SK-N-SH (cell line): Measurements from ENCODE around the gene SRRM4. TPM values are rescaled to one million over a fixed set of nuclear protein-coding genes. Genes with fewer than 3 reads are reported as not detected.

Experiments used
- CTCF ChIA-PET: fragments of 300-600, 350-600 bp; formaldehyde crosslinking; extraction: SDS; loops from one replicate; lab custom pipeline; 2021; lab: Yijun Ruan, JAX
- POLR2A ChIA-PET: fragments of 350-600 bp; sonication (Branson Sonifier 250); formaldehyde crosslinking; extraction: SDS; loops from one replicate; lab custom pipeline; 2020; ENCODE audit warnings: antibody characterized with exemption, inconsistent platforms; lab: Yijun Ruan, JAX
- DNase-seq: peaks from one replicate; pipeline ENCODE4 v3.0.0; 2012
- H2AFZ ChIP-seq: fragments of 200-600 bp; sonication (generic); 2 replicates; pipeline ENCODE4 v1.8.1; 2016; ENCODE audit warnings: antibody characterized with exemption, mild to moderate bottlenecking, low read depth
- H3F3A ChIP-seq: fragments of 200-600 bp; sonication (generic); replicated peaks from 2 replicates; pipeline ENCODE3; 2016; ENCODE audit warnings: antibody characterized with exemption, mild to moderate bottlenecking; ENCODE audit not compliant: insufficient read depth
- H3K27ac ChIP-seq, 2 experiments: fragments of 200-500 bp in 1 of 2; fragments of 200-600 bp in 1 of 2; sonication (Bioruptor generic) in 1 of 2; sonication (generic), shearing (Covaris generic) in 1 of 2; 2 replicates each; pipeline versions ENCODE4 v1.5.1 to v1.6.1; 2014 to 2016; ENCODE audit warnings: low read depth in 2 of 2, inconsistent platforms in 1 of 2, low read length in 1 of 2, mild to moderate bottlenecking in 1 of 2, mixed read lengths in 1 of 2
- H3K27me3 ChIP-seq: fragments of 200-600 bp; sonication (generic), shearing (Covaris generic); 2 replicates; pipeline ENCODE4 v1.6.1; 2016; ENCODE audit warnings: mixed run types; ENCODE audit not compliant: insufficient read depth
- H3K36me3 ChIP-seq, 2 experiments: fragments of 200-500 bp in 1 of 2; fragments of 200-600 bp in 1 of 2; sonication (Bioruptor generic) in 1 of 2; sonication (generic) in 1 of 2; replicated peaks in 1 of 2; 2 replicates each; pipeline versions ENCODE3 to v1.5.1; 2014 to 2016; ENCODE audit warnings: low read length in 1 of 2, mild to moderate bottlenecking in 1 of 2; ENCODE audit not compliant: insufficient read depth in 2 of 2, control insufficient read depth in 1 of 2
- H3K4me1 ChIP-seq, 2 experiments: fragments of 200-500 bp in 1 of 2; fragments of 200-600 bp in 1 of 2; sonication (Bioruptor generic) in 1 of 2; sonication (generic), shearing (Covaris generic) in 1 of 2; 2 replicates each; pipeline versions ENCODE4 v1.5.1 to v1.6.1; 2014 to 2016; ENCODE audit warnings: low read depth in 1 of 2, low read length in 1 of 2, mixed run types in 1 of 2; ENCODE audit not compliant: insufficient read depth in 2 of 2, control insufficient read depth in 1 of 2
- H3K4me2 ChIP-seq: fragments of 200-600 bp; sonication (generic), shearing (Covaris generic); 2 replicates; pipeline ENCODE4 v1.6.1; 2017; ENCODE audit warnings: mixed run types
- H3K4me3 ChIP-seq, 2 experiments: fragments of 200-500 bp in 1 of 2; fragments of 200-600 bp in 1 of 2; sonication (Bioruptor generic) in 1 of 2; sonication (generic), shearing (Covaris generic) in 1 of 2; 2 replicates each; pipeline versions ENCODE4 v1.5.1 to v1.8.1; 2014 to 2016; ENCODE audit warnings: low read depth in 2 of 2, inconsistent platforms in 1 of 2, low read length in 1 of 2, mild to moderate bottlenecking in 1 of 2, mixed read lengths in 1 of 2, moderate library complexity in 1 of 2
- H3K79me2 ChIP-seq: fragments of 200-600 bp; sonication (generic); 2 replicates; pipeline ENCODE4 v1.8.1; 2017; ENCODE audit warnings: mild to moderate bottlenecking; ENCODE audit not compliant: insufficient read depth
- H3K9ac ChIP-seq: fragments of 200-600 bp; sonication (generic); 2 replicates; pipeline ENCODE4 v1.6.1; 2017; ENCODE audit warnings: mixed run types
- H3K9me2 ChIP-seq: fragments of 200-600 bp; sonication (generic); 2 replicates; pipeline ENCODE4 v1.6.1; 2017; ENCODE audit warnings: mixed run types
- H3K9me3 ChIP-seq: fragments of 200-600 bp; sonication (generic); 2 replicates; pipeline ENCODE4 v1.6.1; 2017; ENCODE audit warnings: mixed run types, mild to moderate bottlenecking, moderate library complexity
- H4K20me1 ChIP-seq: fragments of 200-600 bp; sonication (generic); 2 replicates; pipeline ENCODE4 v1.6.1; 2017; ENCODE audit warnings: mild to moderate bottlenecking, mixed run types; ENCODE audit not compliant: insufficient read depth
- CHD2 ChIP-seq: fragments of 150-350 bp; IDR thresholded peaks from 2 replicates; pipeline ENCODE4 v1.6.1; 2018; ENCODE audit warnings: low read length; ENCODE audit not compliant: partially characterized antibody
- FOSL2 ChIP-seq: IDR thresholded peaks from 2 replicates; pipeline ENCODE4 v1.4.0; 2012; ENCODE audit warnings: low read depth, mild to moderate bottlenecking, moderate library complexity, borderline replicate concordance
- FOXM1 ChIP-seq: IDR thresholded peaks from 2 replicates; pipeline ENCODE4 v1.4.0; 2012; ENCODE audit warnings: low read depth, mild to moderate bottlenecking
- GABPA ChIP-seq: IDR thresholded peaks from 2 replicates; pipeline ENCODE4 v1.4.0; 2012; ENCODE audit warnings: low read depth, mild to moderate bottlenecking
- GATA2 ChIP-seq: sonication (generic); formaldehyde crosslinking; IDR thresholded peaks from 2 replicates; pipeline ENCODE4 v1.5.0; 2020; ENCODE audit warnings: mild to moderate bottlenecking, missing genetic modification reagents
- JUND ChIP-seq: IDR thresholded peaks from 2 replicates; pipeline ENCODE4 v1.4.0; 2012
- MEF2A ChIP-seq: IDR thresholded peaks from 2 replicates; pipeline ENCODE4 v1.4.0; 2012; ENCODE audit warnings: low read depth, borderline replicate concordance
- NFIC ChIP-seq: IDR thresholded peaks from 2 replicates; pipeline ENCODE4 v1.4.0; 2012; ENCODE audit warnings: borderline replicate concordance
- NRF1 ChIP-seq: IDR thresholded peaks from 2 replicates; pipeline ENCODE4 v1.6.1; 2012; ENCODE audit warnings: low read depth, mild to moderate bottlenecking, low read length
- PBX3 ChIP-seq: IDR thresholded peaks from 2 replicates; pipeline ENCODE4; 2012
- POLR2AphosphoS5 ChIP-seq: IDR thresholded peaks from 2 replicates; pipeline ENCODE4 v1.6.1; 2012; ENCODE audit warnings: low read depth, low read length
- RAD21 ChIP-seq: IDR thresholded peaks from 2 replicates; pipeline ENCODE4 v1.6.1; 2012; ENCODE audit warnings: mild to moderate bottlenecking, low read length
- RFX5 ChIP-seq: IDR thresholded peaks from 2 replicates; pipeline ENCODE4 v1.6.1; 2012; ENCODE audit warnings: mild to moderate bottlenecking, improper control_type of control experiment, low read length
- RXRA ChIP-seq: IDR thresholded peaks from 2 replicates; pipeline ENCODE4 v1.4.0; 2012; ENCODE audit warnings: low read depth, mild to moderate bottlenecking, borderline replicate concordance
- SMC3 ChIP-seq: IDR thresholded peaks from 2 replicates; pipeline ENCODE4 v1.6.1; 2012; ENCODE audit warnings: low read depth, low read length, improper control_type of control experiment
- TAF1 ChIP-seq: IDR thresholded peaks from 2 replicates; pipeline ENCODE4 v1.6.1; 2012; ENCODE audit warnings: low read depth, mild to moderate bottlenecking, low read length, moderate library complexity, borderline replicate concordance
- TCF12 ChIP-seq: IDR thresholded peaks from 2 replicates; pipeline ENCODE4 v1.4.0; 2012
- USF1 ChIP-seq: IDR thresholded peaks from 2 replicates; pipeline ENCODE4 v1.4.0; 2012; ENCODE audit warnings: low read depth, borderline replicate concordance
- YY1 ChIP-seq: IDR thresholded peaks from 2 replicates; pipeline ENCODE4 v1.4.0; 2012; ENCODE audit warnings: low read depth, mild to moderate bottlenecking
- WGBS: methylation state at CpG from one replicate; pipeline ENCODE4 v1.1.6; 2017; ENCODE audit warnings: low lambda C conversion rate; 5-methylcytosine and 5-hydroxymethylcytosine counted together
- polyA plus RNA-seq, 3 experiments: library from polyadenylated mRNA; depleted of rRNA; stranded (reverse); fragments of >200 nt; gene quantifications; 2 replicates each; pipeline ENCODE4 v1.2.3, GENCODE V29; 2012
- TF ChIP-seq, protein P1 (sequence below): fragments of 200-600 bp; sonication (generic); IDR thresholded peaks from 2 replicates; pipeline ENCODE4 v1.6.1; 2017; ENCODE audit warnings: antibody characterized with exemption, mild to moderate bottlenecking, moderate library complexity
- TF ChIP-seq, protein P2 (sequence below): IDR thresholded peaks from 2 replicates; pipeline ENCODE4 v1.4.0; 2012; ENCODE audit warnings: low read depth, borderline replicate concordance
- TF ChIP-seq, protein P3 (sequence below): IDR thresholded peaks from 2 replicates; pipeline ENCODE4 v1.4.0; 2012; ENCODE audit warnings: low read depth
- TF ChIP-seq, protein P4 (sequence below): IDR thresholded peaks from 2 replicates; pipeline ENCODE4 v1.6.1; 2012; ENCODE audit warnings: mild to moderate bottlenecking, low read depth, low read length, moderate library complexity

SRRM4 gene
- 0.03 and 0.05 TPM in 2 replicates for polyA plus RNA-seq (2012; rRNA removed)
- polyA plus RNA-seq (2012; cell fraction: cytosol; rRNA removed) = 0.04 and 0.09 TPM in 2 replicates
- 0.08 and 0.13 TPM in 2 replicates for polyA plus RNA-seq (2012; cell fraction: nucleus; rRNA removed)

DNA sequence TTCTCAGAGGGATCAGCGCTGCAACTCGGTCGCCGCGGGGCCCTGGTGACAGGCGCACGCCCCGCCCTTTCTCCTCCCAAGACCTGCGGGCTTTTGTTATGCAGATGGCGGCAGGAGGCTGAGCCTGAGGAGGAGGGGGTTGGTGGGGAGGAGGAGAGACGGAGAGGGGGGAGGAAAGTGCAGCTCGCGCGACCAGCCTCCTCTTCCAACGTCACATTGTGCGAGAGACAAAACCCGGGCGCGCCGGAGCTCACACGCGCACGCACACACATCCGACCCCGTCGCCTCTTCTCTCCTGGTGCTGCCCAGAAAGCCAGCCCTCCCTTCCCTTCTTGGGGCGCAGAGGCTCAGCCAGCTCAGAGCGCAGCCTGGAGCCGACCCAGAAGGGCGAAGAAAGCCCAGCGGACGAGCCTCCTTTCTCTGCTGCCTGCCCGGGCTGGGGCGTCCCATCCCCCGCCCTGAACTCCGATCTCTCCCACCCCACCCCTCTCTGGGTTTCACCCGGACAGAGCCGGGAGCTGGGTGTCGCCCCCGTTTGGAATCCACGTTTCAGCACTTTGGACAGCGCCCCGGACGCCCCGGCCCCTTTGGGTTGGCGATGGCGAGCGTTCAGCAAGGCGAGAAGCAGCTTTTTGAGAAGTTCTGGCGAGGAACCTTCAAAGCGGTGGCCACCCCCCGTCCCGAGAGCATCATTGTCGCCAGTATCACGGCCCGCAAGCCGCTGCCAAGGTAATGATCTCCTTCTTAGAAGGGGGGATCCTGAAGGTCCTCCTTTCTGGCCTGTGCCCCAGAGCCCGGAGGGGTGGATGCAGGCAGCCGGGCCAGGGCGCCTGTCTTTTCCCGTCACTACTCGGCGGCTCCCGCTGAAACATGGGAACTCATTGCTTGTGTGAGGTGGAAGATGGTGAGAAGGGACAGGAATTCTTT lies at the start of gene SRRM4:
Gene SRRM4 (plus strand): TSS at position 257 of the 927 bp plus-strand sequence. CDS start 342 bp downstream, at position 599.
- Histone ChIP-seq H3K4me2 (peak within 1 kb of the TSS; percentile 28; the same call in 1 of the 2 replicates), H4K20me1 (no peaks in the 10 kb centered on the region), H3K9me3 (no peaks in the 10 kb centered on the region), H3K36me3 (no peaks in the 10 kb centered on the region), H3K9me2 (no peaks in the 10 kb centered on the region), H3K79me2 (no peaks in the 10 kb centered on the region), H3K4me1 (peaks cover 0 to 17% of the 10 kb centered on the region in 2 experiments; a peak in 2 of 4 replicates), H2AFZ (no peak within 1 kb of the TSS), H3F3A (no peaks in the 10 kb centered on the region), H3K4me3 (peak within 1 kb of the TSS in 1 of 2 experiments; percentile 55; a peak in 2 of 4 replicates), H3K27me3 (no peaks in the 10 kb centered on the region), H3K27ac (peak within 1 kb of the TSS in 1 of 2 experiments; percentile 89; a peak in 2 of 4 replicates), H3K9ac (no peak within 1 kb of the TSS)
- peak; percentile 90 for DNase-seq
- ChIA-PET POLR2A (interaction anchor here (0.6 to 2.1 kb wide), 7 partner anchors 18 to 561 kb away, joined by 3 to 11 read pairs (median 3); no protein-coding TSS in a partner anchor), CTCF (interaction anchor here (0.6 to 3.0 kb wide), 20 partner anchors 17 to 463 kb away, joined by 3 to 21 read pairs (median 3); no protein-coding TSS in a partner anchor)
- 4% methylated on average over 37 of the region's 64 CpGs for WGBS
- TF ChIP-seq USF1 = no peak
- peak; percentile 4; the same call in 1 of the 2 replicates for TF ChIP-seq RAD21
- no peak for TF ChIP-seq RFX5
- peak; percentile 45 for TF ChIP-seq CHD2
- TF ChIP-seq MEF2A = no peak
- TF ChIP-seq GABPA = no peak
- TF ChIP-seq, protein P1, sequence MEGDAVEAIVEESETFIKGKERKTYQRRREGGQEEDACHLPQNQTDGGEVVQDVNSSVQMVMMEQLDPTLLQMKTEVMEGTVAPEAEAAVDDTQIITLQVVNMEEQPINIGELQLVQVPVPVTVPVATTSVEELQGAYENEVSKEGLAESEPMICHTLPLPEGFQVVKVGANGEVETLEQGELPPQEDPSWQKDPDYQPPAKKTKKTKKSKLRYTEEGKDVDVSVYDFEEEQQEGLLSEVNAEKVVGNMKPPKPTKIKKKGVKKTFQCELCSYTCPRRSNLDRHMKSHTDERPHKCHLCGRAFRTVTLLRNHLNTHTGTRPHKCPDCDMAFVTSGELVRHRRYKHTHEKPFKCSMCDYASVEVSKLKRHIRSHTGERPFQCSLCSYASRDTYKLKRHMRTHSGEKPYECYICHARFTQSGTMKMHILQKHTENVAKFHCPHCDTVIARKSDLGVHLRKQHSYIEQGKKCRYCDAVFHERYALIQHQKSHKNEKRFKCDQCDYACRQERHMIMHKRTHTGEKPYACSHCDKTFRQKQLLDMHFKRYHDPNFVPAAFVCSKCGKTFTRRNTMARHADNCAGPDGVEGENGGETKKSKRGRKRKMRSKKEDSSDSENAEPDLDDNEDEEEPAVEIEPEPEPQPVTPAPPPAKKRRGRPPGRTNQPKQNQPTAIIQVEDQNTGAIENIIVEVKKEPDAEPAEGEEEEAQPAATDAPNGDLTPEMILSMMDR = no peak
- no peak for TF ChIP-seq JUND
- no peak for TF ChIP-seq TAF1
- no peak for TF ChIP-seq SMC3
- TF ChIP-seq FOSL2 = no peak
- no peak for TF ChIP-seq FOXM1
- no peak for TF ChIP-seq NFIC
- TF ChIP-seq NRF1 = no peak
- TF ChIP-seq, protein P2, sequence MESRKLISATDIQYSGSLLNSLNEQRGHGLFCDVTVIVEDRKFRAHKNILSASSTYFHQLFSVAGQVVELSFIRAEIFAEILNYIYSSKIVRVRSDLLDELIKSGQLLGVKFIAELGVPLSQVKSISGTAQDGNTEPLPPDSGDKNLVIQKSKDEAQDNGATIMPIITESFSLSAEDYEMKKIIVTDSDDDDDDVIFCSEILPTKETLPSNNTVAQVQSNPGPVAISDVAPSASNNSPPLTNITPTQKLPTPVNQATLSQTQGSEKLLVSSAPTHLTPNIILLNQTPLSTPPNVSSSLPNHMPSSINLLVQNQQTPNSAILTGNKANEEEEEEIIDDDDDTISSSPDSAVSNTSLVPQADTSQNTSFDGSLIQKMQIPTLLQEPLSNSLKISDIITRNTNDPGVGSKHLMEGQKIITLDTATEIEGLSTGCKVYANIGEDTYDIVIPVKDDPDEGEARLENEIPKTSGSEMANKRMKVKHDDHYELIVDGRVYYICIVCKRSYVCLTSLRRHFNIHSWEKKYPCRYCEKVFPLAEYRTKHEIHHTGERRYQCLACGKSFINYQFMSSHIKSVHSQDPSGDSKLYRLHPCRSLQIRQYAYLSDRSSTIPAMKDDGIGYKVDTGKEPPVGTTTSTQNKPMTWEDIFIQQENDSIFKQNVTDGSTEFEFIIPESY = no peak
- TF ChIP-seq RXRA = no peak
- no peak for TF ChIP-seq PBX3
- no peak for TF ChIP-seq YY1
- TF ChIP-seq, protein P3, sequence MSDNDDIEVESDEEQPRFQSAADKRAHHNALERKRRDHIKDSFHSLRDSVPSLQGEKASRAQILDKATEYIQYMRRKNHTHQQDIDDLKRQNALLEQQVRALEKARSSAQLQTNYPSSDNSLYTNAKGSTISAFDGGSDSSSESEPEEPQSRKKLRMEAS = no peak
- TF ChIP-seq, protein P4, sequence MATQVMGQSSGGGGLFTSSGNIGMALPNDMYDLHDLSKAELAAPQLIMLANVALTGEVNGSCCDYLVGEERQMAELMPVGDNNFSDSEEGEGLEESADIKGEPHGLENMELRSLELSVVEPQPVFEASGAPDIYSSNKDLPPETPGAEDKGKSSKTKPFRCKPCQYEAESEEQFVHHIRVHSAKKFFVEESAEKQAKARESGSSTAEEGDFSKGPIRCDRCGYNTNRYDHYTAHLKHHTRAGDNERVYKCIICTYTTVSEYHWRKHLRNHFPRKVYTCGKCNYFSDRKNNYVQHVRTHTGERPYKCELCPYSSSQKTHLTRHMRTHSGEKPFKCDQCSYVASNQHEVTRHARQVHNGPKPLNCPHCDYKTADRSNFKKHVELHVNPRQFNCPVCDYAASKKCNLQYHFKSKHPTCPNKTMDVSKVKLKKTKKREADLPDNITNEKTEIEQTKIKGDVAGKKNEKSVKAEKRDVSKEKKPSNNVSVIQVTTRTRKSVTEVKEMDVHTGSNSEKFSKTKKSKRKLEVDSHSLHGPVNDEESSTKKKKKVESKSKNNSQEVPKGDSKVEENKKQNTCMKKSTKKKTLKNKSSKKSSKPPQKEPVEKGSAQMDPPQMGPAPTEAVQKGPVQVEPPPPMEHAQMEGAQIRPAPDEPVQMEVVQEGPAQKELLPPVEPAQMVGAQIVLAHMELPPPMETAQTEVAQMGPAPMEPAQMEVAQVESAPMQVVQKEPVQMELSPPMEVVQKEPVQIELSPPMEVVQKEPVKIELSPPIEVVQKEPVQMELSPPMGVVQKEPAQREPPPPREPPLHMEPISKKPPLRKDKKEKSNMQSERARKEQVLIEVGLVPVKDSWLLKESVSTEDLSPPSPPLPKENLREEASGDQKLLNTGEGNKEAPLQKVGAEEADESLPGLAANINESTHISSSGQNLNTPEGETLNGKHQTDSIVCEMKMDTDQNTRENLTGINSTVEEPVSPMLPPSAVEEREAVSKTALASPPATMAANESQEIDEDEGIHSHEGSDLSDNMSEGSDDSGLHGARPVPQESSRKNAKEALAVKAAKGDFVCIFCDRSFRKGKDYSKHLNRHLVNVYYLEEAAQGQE = peak; percentile 87
- TF ChIP-seq TCF12 = no peak
- TF ChIP-seq GATA2 (CRISPR knock-in tag) = no peak
- no peak for TF ChIP-seq POLR2AphosphoS5
